ENCODE data around the gene PODN. TPM values are rescaled to one million over a fixed set of nuclear protein-coding genes. Genes with fewer than 3 reads are reported as not detected.

The PODN gene
- total and polyA plus RNA-seq, 2 experiments from 2014 or later = 3.9 to 9.2 TPM

DNA sequence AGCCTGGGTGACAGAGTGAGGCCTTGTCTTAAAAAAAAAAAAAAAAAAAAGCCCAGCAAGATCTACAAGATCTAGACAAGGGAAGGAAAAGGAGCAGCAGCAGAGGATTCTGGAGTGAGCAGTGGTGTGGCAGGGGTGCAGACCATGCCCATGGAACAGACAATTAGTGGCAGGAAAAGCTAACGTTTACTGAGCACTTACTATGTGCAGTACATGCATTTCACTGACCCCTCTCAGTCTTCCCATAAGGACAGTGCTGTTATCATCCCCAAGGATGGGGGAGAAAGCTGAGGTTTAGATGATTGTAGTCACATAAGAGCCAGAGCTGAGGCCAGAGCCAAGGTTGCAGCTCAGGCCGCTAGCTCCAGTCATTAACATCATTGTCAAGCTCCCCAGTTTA is 5.9 kb downstream of the PODN start:
- no peak overlapping the region for H2AFZ ChIP-seq

DNA sequence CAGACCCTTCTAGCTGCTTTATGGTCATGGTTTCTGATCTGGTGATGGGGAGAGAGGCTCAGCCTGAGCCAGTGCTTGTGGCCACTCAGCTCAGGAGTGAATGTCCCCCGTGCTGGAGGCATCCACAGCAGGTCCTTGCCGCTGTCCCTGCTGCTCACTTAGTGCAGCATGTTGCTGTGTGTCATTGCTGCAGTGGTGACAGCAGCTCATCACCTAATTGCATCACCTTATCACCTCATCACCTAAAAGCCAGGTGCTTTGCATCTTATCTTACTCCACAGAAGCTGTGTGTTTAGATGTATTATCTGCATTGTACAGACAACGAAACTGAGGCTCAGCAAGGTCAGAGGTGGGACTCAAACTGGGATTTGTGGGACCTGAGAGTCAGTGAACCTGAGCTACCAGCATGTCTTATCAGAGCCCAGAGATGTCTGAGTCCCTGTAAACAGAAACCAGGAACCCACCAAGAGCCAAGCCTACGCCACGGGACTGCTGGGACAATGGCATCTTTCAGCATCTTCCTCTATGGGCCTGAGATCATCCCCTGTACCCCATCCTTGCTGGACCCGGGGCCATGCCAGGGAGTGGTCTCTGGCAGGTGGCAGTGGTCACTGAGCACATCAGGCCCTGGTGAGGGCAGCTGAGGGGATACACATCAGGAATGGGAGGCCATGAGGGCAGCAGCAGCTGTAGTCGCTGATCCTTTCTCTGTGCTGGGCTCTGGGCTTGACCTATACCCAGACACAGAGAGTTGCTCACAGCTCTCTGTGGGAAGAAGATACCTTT is 6.5 kb downstream of the PODN start:
- Histone ChIP-seq H3K9me3 (ENCODE audit: low read depth) (no peaks in the 10 kb centered on the region), H4K20me1 (ENCODE audit: insufficient read depth, poor library complexity, severe bottlenecking) (no peaks in the 10 kb centered on the region), H3K9me2 (replicated peaks; ENCODE audit: insufficient read depth) (no peaks in the 10 kb centered on the region), H3K4me3 (no peak overlapping the region), H3K27ac (no peak overlapping the region), H3K4me2 (no peak overlapping the region), H3K4me1 (ENCODE audit: insufficient read depth) (no peaks in the 10 kb centered on the region), H3K79me2 (no peaks in the 10 kb centered on the region), H3K36me3 (replicated peaks; ENCODE audit: insufficient read depth, low read depth) (no peaks in the 10 kb centered on the region), H3K27me3 (peaks cover 9% of the 10 kb centered on the region), H2AFZ (no peak overlapping the region)
- WGBS (ENCODE audit: low lambda C conversion rate, missing lambda C conversion rate) = 80% methylated on average over 7 of the region's 7 CpGs
- TF ChIP-seq EZH2 (IDR thresholded peaks at IDR 0.05; ENCODE audit: borderline replicate concordance) (no peak), CTCF (IDR thresholded peaks at IDR 0.05; ENCODE audit: poor library complexity) (no peak), EZH2phosphoT487 (IDR thresholded peaks at IDR 0.05; ENCODE audit: low read depth, severe bottlenecking, unreplicated experiment) (no peak)
- DNase-seq (ENCODE audit: low spot score) = no peak

More for the DNA sequence above, 5.9 kb downstream of the PODN start:
- Histone ChIP-seq H3K36me3 (replicated peaks; ENCODE audit: insufficient read depth, low read depth) (no peaks in the 10 kb centered on the region), H3K4me1 (ENCODE audit: insufficient read depth) (peaks cover 2% of the 10 kb centered on the region), H3K4me3 (no peak overlapping the region), H4K20me1 (ENCODE audit: insufficient read depth, poor library complexity, severe bottlenecking) (no peaks in the 10 kb centered on the region), H3K79me2 (no peaks in the 10 kb centered on the region), H3K27me3 (peaks cover 15% of the 10 kb centered on the region), H3K9me3 (ENCODE audit: low read depth) (no peaks in the 10 kb centered on the region), H3K9me2 (replicated peaks; ENCODE audit: insufficient read depth) (no peaks in the 10 kb centered on the region), H3K27ac (no peak overlapping the region), H3K4me2 (no peak overlapping the region)
- TF ChIP-seq EZH2phosphoT487 (IDR thresholded peaks at IDR 0.05; ENCODE audit: low read depth, severe bottlenecking, unreplicated experiment) = no peak
- no peak for TF ChIP-seq EZH2 (IDR thresholded peaks at IDR 0.05; ENCODE audit: borderline replicate concordance)
- TF ChIP-seq CTCF (IDR thresholded peaks at IDR 0.05; ENCODE audit: poor library complexity) = no peak
- DNase-seq (ENCODE audit: low spot score) = no peak
- WGBS (ENCODE audit: low lambda C conversion rate, missing lambda C conversion rate) = 100% methylated on average over 2 of the region's 2 CpGs

DNA sequence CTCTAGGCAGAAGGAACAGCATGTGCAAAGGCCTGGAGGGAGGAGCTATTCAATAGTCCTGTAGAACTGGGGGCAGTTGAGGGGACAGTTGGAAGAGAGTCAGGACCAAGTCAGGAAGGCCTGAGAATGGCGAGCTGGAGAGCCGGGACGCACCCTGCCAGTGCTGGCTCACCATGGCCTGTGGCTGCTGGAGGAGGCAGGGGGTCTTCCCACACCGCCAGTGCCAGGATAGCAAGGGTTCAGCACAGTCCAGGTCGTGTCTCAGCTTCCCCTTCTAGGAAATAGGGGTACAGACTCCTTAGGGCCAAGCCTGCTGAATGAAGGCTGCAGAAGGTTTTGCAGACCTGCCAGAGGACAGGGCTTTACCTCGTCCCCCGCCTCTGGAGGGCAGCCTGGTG is 7.3 kb downstream of the PODN start:
- no peaks in the 10 kb centered on the region for H3K79me2 ChIP-seq
- no peak for TF ChIP-seq EZH2 (IDR thresholded peaks at IDR 0.05; ENCODE audit: borderline replicate concordance)
- no peak for TF ChIP-seq CTCF (IDR thresholded peaks at IDR 0.05; ENCODE audit: poor library complexity)
- TF ChIP-seq EZH2phosphoT487 (IDR thresholded peaks at IDR 0.05; ENCODE audit: low read depth, severe bottlenecking, unreplicated experiment) = no peak
- H3K9me3 ChIP-seq (ENCODE audit: low read depth) = no peaks in the 10 kb centered on the region
- DNase-seq (ENCODE audit: low spot score) = no peak
- no peaks in the 10 kb centered on the region for H3K4me1 ChIP-seq (ENCODE audit: insufficient read depth)
- H3K36me3 ChIP-seq (replicated peaks; ENCODE audit: insufficient read depth, low read depth) = no peaks in the 10 kb centered on the region
- no peak overlapping the region for H3K4me3 ChIP-seq
- H3K27me3 ChIP-seq = peaks cover 2% of the 10 kb centered on the region
- no peaks in the 10 kb centered on the region for H3K9me2 ChIP-seq (replicated peaks; ENCODE audit: insufficient read depth)
- no peak overlapping the region for H3K27ac ChIP-seq
- H4K20me1 ChIP-seq (ENCODE audit: insufficient read depth, poor library complexity, severe bottlenecking) = no peaks in the 10 kb centered on the region
- no peak overlapping the region for H3K4me2 ChIP-seq
- 93% methylated on average over 7 of the region's 7 CpGs for WGBS (ENCODE audit: low lambda C conversion rate, missing lambda C conversion rate)
- no peak overlapping the region for H2AFZ ChIP-seq

All from hepatocyte (in vitro differentiated cells).